EL (cell line): Measurements from ENCODE around the gene PPIP5K2.

ENCODE experiments used
- DNase-seq: peaks from one replicate; pipeline ENCODE4 v3.0.0-alpha.2; 2016

The PPIP5K2 gene

GRCh38 chr5:103255691-103256090, 135.6 kb downstream of the PPIP5K2 start:
- no peak for DNase-seq

DNA sequence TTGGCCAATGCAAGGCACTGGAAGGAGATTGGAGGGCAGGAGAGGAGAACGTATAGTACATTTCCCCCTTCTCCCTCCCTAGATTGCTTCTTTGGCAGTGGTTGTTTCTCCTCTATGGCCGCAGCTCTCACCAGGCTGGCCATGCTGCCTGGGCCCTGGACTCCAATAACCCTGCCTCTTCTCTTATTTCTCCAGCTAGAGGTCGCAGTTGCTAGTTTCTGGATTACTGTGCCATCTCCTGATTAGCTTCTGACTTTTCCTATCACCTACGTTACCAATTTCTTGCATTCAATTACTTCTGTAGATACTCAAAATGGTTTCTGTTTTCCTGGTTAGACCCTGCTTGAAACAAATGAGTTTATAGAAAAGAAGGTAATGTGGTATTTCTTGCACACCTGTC, 136.1 kb downstream of the PPIP5K2 start:
- no peak for DNase-seq

GRCh38 chr5:103258368-103258956, 138.4 kb downstream of the PPIP5K2 start, which contains the start of gene MACIR:
MACIR (plus strand) TSS chr5:103258763; CDS start chr5:103275920, 17,157 bp downstream.
- peak; percentile 99 for DNase-seq

DNA sequence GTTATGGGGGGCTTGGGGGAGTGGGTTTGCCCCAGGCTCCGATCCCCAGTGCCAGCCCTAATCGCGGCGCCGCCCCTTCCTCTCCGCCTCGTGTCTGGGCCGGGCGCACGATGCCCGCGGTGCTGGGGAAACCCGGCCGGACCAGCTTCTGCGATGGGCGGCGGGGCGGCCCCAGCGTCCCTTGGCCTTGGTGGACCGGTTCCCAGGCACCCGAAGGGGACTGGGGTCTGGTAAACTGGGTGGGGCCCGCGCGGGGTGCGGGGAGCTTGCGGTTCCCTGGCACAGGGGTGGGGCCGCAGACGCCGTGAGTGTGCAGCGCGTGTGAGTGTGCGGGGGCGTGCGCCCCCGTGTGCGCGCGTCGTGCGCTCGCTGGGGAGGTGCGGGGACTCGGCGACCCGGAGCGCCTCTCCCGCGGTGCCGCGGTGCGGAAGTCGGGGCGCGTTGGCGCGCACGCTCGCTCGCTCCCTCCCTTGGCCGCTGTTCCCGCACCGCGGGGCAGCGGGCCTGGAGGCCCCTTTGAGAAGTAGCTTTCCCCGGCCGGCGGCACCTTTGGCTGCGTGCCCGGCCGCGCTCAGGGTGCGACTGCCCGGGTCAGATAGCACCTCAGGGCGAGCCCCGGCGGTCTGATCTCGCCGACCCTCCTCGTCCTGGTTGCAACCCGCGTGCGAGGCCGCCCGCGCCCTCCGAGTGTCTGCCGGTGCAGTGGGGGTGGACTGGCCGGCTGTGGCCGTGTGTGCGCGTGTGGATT, 139.0 kb downstream of the PPIP5K2 start:
- DNase-seq, result peak; percentile 65

- DNase-seq, result peak; percentile 62
These were observed 139.7 kb downstream of the PPIP5K2 start for GRCh38 chr5:103259705-103260355.

DNA sequence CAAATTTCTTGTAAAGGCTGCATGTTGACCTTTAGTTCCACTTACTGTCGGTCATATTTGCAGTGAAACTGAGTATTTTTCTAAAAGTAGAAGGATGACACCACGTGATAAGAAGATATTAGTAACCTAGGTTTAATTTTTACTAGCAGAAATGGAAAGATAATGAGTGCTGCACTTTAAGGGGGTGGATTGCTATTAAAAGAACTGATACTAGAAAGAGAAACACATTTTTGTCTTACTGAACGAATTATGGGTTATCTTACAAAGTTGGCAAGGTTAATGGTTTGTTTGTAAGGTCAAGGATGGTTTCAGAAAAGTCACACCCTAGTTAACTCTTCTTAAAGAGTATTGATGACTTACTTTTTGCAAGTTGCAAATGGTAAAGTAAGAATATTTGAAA, 140.8 kb downstream of the PPIP5K2 start:
- peak; percentile 16 for DNase-seq
